K562 (cell line): Measurements from ENCODE around the gene DOLPP1. TPM values are rescaled to one million over a fixed set of nuclear protein-coding genes. Genes with fewer than 3 reads are reported as not detected.

ENCODE experiments used
- ASH1L ChIP-seq: fragments of 450-650 bp; IDR thresholded peaks from 2 replicates; pipeline ENCODE4 v1.6.1; 2018; ENCODE audit warnings: borderline replicate concordance, mild to moderate bottlenecking, low read depth; ENCODE audit not compliant: partially characterized antibody
- ATF1 ChIP-seq, 2 experiments: fragments of 450-650 bp in 1 of 2; IDR thresholded peaks; 2 replicates each; pipeline ENCODE4 v1.6.1; 2016; ENCODE audit warnings: missing compliant biosample characterization in 1 of 2, missing genetic modification characterization in 1 of 2
- BCL6 ChIP-seq: fragments of 250-450 bp; sonication (Bioruptor Pico); IDR thresholded peaks from 2 replicates; pipeline ENCODE4 v1.4.0; 2020
- CHD2 ChIP-seq: IDR thresholded peaks from 2 replicates; pipeline ENCODE4 v1.6.1; 2011; ENCODE audit warnings: low read depth, low read length
- ETV6 ChIP-seq, 3 experiments: fragments of 150-350 bp in 1 of 3; sonication (generic) in 1 of 3; formaldehyde crosslinking in 1 of 3; IDR thresholded peaks; 2 replicates each; pipeline versions ENCODE4 v1.6.1 to v1.8.0; 2014 to 2022; ENCODE audit warnings: borderline replicate concordance in 2 of 3, low read depth in 2 of 3, antibody characterized with exemption in 1 of 3, low read length in 1 of 3, mild to moderate bottlenecking in 1 of 3, missing genetic modification reagents in 1 of 3
- HMG20A ChIP-seq: fragments of 450-650 bp; formaldehyde crosslinking; conservative IDR thresholded peaks from 2 replicates; pipeline ENCODE4 v1.4.0; 2020; ENCODE audit warnings: mild to moderate bottlenecking, mixed read lengths
- HMGN3 ChIP-seq: IDR thresholded peaks from 2 replicates; pipeline ENCODE4 v1.6.1; 2011; ENCODE audit warnings: borderline replicate concordance, low read depth, mild to moderate bottlenecking, mixed read lengths, low read length; ENCODE audit not compliant: insufficient read length; ENCODE audit errors: extremely low read depth
- KAT2B ChIP-seq: IDR thresholded peaks from one replicate; pipeline ENCODE4 v1.6.1; 2012; ENCODE audit warnings: low read depth, mild to moderate bottlenecking, control low read depth, inconsistent platforms, low read length, moderate library complexity
- NR2C2 ChIP-seq, 2 experiments: fragments of 200-800 bp in 1 of 2; sonication (Bioruptor generic) in 1 of 2; sonication (generic) in 1 of 2; formaldehyde crosslinking in 1 of 2; IDR thresholded peaks; 2 replicates each; pipeline versions ENCODE4 v1.6.1 to v1.8.0; 2016 to 2022; ENCODE audit warnings: mild to moderate bottlenecking in 1 of 2, missing compliant biosample characterization in 1 of 2, missing genetic modification characterization in 1 of 2, missing genetic modification reagents in 1 of 2
- PBX2 ChIP-seq, 2 experiments: IDR thresholded peaks in 1 of 2; conservative IDR thresholded peaks in 1 of 2; 2 replicates each; pipeline ENCODE4 v1.6.1; 2016; ENCODE audit warnings: low read depth in 2 of 2, mild to moderate bottlenecking in 1 of 2, missing compliant biosample characterization in 1 of 2, missing genetic modification characterization in 1 of 2, moderate library complexity in 1 of 2
- POLR2A ChIP-seq: fragments of 450-650 bp; conservative IDR thresholded peaks from 2 replicates; pipeline ENCODE4 v1.6.1; 2016
- SIX5 ChIP-seq, 2 experiments: IDR thresholded peaks; 2 replicates each; pipeline ENCODE4 v1.6.1; 2011; ENCODE audit warnings: low read length in 2 of 2, borderline replicate concordance in 1 of 2, low read depth in 1 of 2, mild to moderate bottlenecking in 1 of 2, moderate library complexity in 1 of 2; ENCODE audit not compliant: insufficient read depth in 1 of 2
- THAP12 ChIP-seq: fragments of 250-450 bp; sonication (Bioruptor Pico); IDR thresholded peaks from 2 replicates; pipeline ENCODE4 v1.9.0; 2021; ENCODE audit warnings: mild to moderate bottlenecking, inconsistent platforms
- THRAP3 ChIP-seq: fragments of 450-650 bp; IDR thresholded peaks from 2 replicates; pipeline ENCODE4 v1.6.1; 2016; ENCODE audit warnings: mild to moderate bottlenecking, inconsistent platforms, borderline replicate concordance
- ZC3H4 ChIP-seq: sonication (generic); formaldehyde crosslinking; IDR thresholded peaks from 2 replicates; pipeline ENCODE4 v1.9.0; 2021; ENCODE audit warnings: missing genetic modification reagents, borderline replicate concordance
- ZC3H8 ChIP-seq: fragments of 450-650 bp; IDR thresholded peaks from 2 replicates; pipeline ENCODE4 v1.6.1; 2017
- ZNF395 ChIP-seq: fragments of 200-800 bp; sonication (Bioruptor generic); IDR thresholded peaks from 2 replicates; pipeline ENCODE4 v1.6.1; 2017; ENCODE audit warnings: missing genetic modification characterization, missing compliant biosample characterization
- ZNF699 ChIP-seq: fragments of 250-450 bp; sonication (Bioruptor Pico); IDR thresholded peaks from 2 replicates; pipeline ENCODE4 v1.8.0; 2021; ENCODE audit warnings: mild to moderate bottlenecking, moderate library complexity; ENCODE audit not compliant: insufficient replicate concordance
- ZNF830 ChIP-seq: fragments of 250-450 bp; sonication (Bioruptor Pico); IDR thresholded peaks from 2 replicates; pipeline ENCODE4 v1.5.0; 2021; ENCODE audit warnings: mild to moderate bottlenecking
- polyA plus RNA-seq, 8 experiments: library from polyadenylated mRNA; depleted of rRNA in 4 of 8; stranded (reverse) in 5 of 8; unstranded in 3 of 8; fragments of >200 nt; fragmentation: Nextera tagmentation in 2 of 8; fragmentation: Illumina TruSeq in 1 of 8; extraction: Ambion mirVana in 2 of 8; extraction: Trizol in 1 of 8; gene quantifications; 2 replicates each; pipeline versions ENCODE4 v1.2.1 to v1.2.3, GENCODE V29; 2011 to 2014; ENCODE audit warnings: inconsistent platforms in 1 of 8, missing spikeins in 1 of 8
- total RNA-seq, 7 experiments: library from RNA; depleted of rRNA in 6 of 7; stranded (reverse); fragments of >200 nt in 6 of 7; fragmentation: Illumina TruSeq in 2 of 7; extraction: Trizol in 2 of 7; gene quantifications; 2 replicates each; pipeline versions ENCODE4 v1.2.1 to v1.2.3, GENCODE V29; 2011 to 2021; ENCODE audit warnings: low replicate concordance in 1 of 7

The DOLPP1 gene
- total and polyA plus RNA-seq, 9 of the 15 experiments (the other 6 are each of a cell fraction or from before 2014, with no cell fraction given) = 3.0 to 39.8 (median 30.5) TPM

GRCh38 chr9:129110740-129111527 is 30.0 kb downstream of the DOLPP1 start, which contains the start of the genes CRAT and PTPA (continued):
- TF ChIP-seq ZC3H4 (CRISPR knock-in tag) (no peak), HMGN3 (peak; percentile 62), SIX5 (IDR thresholded peaks at IDR 0.05; ENCODE audit: borderline replicate concordance in 1 of 2, insufficient read depth in 1 of 2, low read depth in 1 of 2, low read length in 2 of 2) (peak in 1 of 2 experiments; percentile 38; a peak in 2 of 4 replicates), THAP12 (CRISPR knock-in tag) (0 out of 2 replicates have a peak, but pooled peaks have one; percentile 5), PBX2 (CRISPR knock-in tag; IDR thresholded peaks at IDR 0.05; ENCODE audit: low read depth) (no peak), PBX2 (tag; conservative IDR thresholded peaks at IDR 0.05; ENCODE audit: low read depth) (no peak), ETV6 (IDR thresholded peaks at IDR 0.05; ENCODE audit: borderline replicate concordance in 1 of 2, low read depth in 2 of 2, low read length in 1 of 2) (peak in 1 of 2 experiments; percentile 10; a peak in 1 of 4 replicates), ETV6 (CRISPR knock-in tag; IDR thresholded peaks at IDR 0.05; ENCODE audit: borderline replicate concordance) (no peak), ZNF699 (CRISPR knock-in tag) (no peak), ZC3H8 (no peak), NR2C2 (CRISPR knock-in tag; IDR thresholded peaks at IDR 0.05) (0 out of 2 replicates have a peak, but pooled peaks have one; percentile 23), NR2C2 (tag; IDR thresholded peaks at IDR 0.05) (peak; percentile 69), THRAP3 (no peak; the same call in 1 of the 2 replicates), CHD2 (no peak), ASH1L (no peak), BCL6 (CRISPR knock-in tag) (no peak), KAT2B (no peak), POLR2A (peak; percentile 98), ZNF395 (CRISPR knock-in tag) (no peak; the same call in 1 of the 2 replicates), ATF1 (CRISPR knock-in tag; IDR thresholded peaks at IDR 0.05) (no peak), ATF1 (tag; IDR thresholded peaks at IDR 0.05) (peak; percentile 80), HMG20A (CRISPR knock-in tag) (no peak), ZNF830 (CRISPR knock-in tag) (peak; percentile 84; the same call in 1 of the 2 replicates)
